Right lobe of liver (tissue), 4 donors: Measurements from ENCODE around the gene OR52B6.

Source experiments
- POLR2A ChIP-seq: fragments of 450-650 bp; IDR thresholded peaks from one replicate; pipeline ENCODE4 v1.6.1; 2017; ENCODE audit warnings: antibody characterized with exemption, mild to moderate bottlenecking
- TF ChIP-seq, protein P1 (sequence below), 4 donors: fragments of 200-600 bp in 3 of 4; fragments of 450-650 bp in 1 of 4; IDR thresholded peaks; one replicate each; pipeline versions ENCODE4 v1.5.1 to v1.8.0; 2016 to 2022; ENCODE audit warnings: antibody characterized with exemption in 4 of 4, mild to moderate bottlenecking in 2 of 4
- donor health status: DM: no; HTN: no; CAD: no.
- donor health status: DM: no; HTN: no; CAD: no.
- donor health status: DM: no; HTN: yes; CAD: no.

DNA sequence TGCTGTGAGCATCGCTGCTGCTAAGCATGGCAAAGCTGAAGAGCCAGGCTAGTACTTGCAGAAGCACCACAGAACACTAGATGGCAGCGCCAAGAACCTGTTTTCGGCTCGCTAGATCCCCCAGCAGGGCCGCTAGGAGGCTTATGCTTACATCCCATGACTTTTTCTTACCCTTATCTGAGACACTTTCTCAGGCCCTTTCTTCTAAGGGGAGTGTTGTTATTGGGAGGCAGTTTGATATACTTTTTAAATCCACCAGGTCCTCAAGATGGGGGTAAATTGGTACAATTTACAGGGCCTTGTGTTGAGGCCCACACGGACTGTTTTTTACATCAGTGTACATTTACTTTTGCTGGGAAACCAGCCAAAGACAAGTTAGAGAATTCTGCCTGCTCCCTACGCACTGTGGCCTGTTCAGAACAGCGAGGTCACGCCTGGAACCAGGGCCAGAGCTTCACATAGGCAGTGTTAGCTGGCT is 19.7 kb downstream of the OR52B6 start:
- TF ChIP-seq, protein P1, sequence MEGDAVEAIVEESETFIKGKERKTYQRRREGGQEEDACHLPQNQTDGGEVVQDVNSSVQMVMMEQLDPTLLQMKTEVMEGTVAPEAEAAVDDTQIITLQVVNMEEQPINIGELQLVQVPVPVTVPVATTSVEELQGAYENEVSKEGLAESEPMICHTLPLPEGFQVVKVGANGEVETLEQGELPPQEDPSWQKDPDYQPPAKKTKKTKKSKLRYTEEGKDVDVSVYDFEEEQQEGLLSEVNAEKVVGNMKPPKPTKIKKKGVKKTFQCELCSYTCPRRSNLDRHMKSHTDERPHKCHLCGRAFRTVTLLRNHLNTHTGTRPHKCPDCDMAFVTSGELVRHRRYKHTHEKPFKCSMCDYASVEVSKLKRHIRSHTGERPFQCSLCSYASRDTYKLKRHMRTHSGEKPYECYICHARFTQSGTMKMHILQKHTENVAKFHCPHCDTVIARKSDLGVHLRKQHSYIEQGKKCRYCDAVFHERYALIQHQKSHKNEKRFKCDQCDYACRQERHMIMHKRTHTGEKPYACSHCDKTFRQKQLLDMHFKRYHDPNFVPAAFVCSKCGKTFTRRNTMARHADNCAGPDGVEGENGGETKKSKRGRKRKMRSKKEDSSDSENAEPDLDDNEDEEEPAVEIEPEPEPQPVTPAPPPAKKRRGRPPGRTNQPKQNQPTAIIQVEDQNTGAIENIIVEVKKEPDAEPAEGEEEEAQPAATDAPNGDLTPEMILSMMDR (IDR thresholded peaks at IDR 0.05), result peak; percentile 52 to 85 (median 75)
- TF ChIP-seq POLR2A, result no peak
